Large intestine (tissue), 3 donors: ENCODE results near the gene IHH. TPM values are rescaled to one million over a fixed set of nuclear protein-coding genes. Genes with fewer than 3 reads are reported as not detected.

Source experiments
- DNase-seq, 2 donors: peaks; one replicate each; pipeline versions ENCODE4 v3.0.0 to v3.0.0-alpha.2; 2013
- H3K27ac ChIP-seq: one replicate; pipeline ENCODE4 v1.5.1; 2013; ENCODE audit warnings: low read length
- H3K27me3 ChIP-seq: 2 replicates; pipeline ENCODE4 v1.6.1; 2013; ENCODE audit warnings: low read length; ENCODE audit not compliant: control insufficient read depth, insufficient read depth
- H3K36me3 ChIP-seq: 2 replicates; pipeline ENCODE4 v1.6.1; 2013; ENCODE audit warnings: low read length; ENCODE audit not compliant: control insufficient read depth, insufficient read depth
- H3K4me1 ChIP-seq: one replicate; pipeline ENCODE4 v1.6.1; 2013; ENCODE audit warnings: low read length; ENCODE audit not compliant: control insufficient read depth, insufficient read depth
- H3K4me3 ChIP-seq: one replicate; pipeline ENCODE4 v1.5.1; 2013; ENCODE audit warnings: low read length
- H3K9me3 ChIP-seq: one replicate; pipeline ENCODE4 v1.6.1; 2013; ENCODE audit warnings: mild to moderate bottlenecking, low read depth, low read length, moderate library complexity; ENCODE audit not compliant: control insufficient read depth
- WGBS: methylation state at CpG from one replicate; pipeline ENCODE4 v1.1.5; 2013; ENCODE audit warnings: low lambda C conversion rate; ENCODE audit not compliant: insufficient coverage; 5-methylcytosine and 5-hydroxymethylcytosine counted together
- polyA plus RNA-seq: library from polyadenylated mRNA; unstranded; fragments of 120-200 nt; gene quantifications from one replicate; pipeline ENCODE4 v1.2.1, GENCODE V29; 2013

Gene IHH
- polyA plus RNA-seq, 1 donor, result 68.4 TPM

DNA sequence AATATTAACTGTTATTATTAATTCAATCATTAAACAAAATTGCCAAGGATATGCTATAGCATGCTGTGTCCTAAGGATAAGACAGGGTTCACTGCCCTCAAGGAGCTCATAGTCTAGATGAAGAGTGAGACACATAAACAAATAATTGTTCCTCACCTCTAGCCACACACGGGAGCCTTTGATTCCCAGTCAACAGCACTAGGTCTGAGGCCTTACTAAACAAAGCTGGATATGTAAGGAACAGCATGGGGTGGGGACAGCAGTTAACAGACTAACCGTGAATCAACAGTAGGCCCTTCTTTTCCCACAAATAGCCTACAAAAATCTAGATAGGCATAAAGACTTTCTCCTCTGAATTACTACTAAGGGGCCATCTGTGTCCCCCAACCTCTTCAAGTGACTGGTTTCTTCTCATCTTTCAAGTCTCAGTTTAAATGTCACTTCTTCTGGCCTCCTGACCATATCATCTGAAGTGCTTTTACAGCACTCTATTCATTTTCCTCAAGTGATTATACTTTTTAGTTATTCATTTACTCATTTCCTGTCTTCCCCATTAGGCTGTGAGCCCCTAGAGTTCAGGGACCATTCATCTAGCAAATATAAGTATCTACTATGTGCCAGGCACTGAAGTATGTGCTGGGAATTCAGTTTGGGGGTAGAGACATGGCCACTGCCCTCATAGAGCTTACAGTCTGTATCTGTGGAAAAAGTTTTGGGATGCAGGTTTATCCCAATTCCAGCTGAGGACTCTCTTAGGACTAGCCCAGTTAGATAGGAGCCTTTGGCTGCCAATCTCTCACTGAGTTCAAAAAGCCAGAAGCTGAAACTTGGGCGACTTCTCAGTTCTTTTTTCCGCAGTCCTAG lies 29.9 kb upstream of the IHH start:
- Histone ChIP-seq H3K27ac (peak overlapping the region; percentile 26), H3K27me3 (no peaks in the 10 kb centered on the region), H3K9me3 (no peaks in the 10 kb centered on the region), H3K4me1 (peaks cover 16% of the 10 kb centered on the region), H3K4me3 (no peak overlapping the region), H3K36me3 (peaks cover 5% of the 10 kb centered on the region)
- peak in 1 of 2 donors; percentile 71 for DNase-seq
- WGBS, result 100% methylated on average over 1 of the region's 4 CpGs

DNA sequence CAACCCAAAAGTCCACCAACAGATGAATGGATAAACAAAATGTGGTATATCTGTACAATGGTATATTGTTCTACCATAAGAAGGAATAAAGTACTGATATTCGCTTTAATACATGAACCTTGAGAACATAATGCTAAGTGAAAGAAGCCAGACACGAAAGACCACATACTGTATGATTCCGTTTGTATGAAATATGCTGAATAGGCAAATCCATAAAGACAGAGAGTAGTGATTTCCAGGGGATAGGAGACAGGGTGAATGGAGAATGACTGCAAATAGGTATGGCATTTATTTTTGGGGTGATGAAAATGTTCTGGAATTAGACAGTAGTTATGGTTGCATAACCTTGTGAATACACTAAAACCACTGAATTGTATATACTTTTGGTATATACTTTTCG lies 28.6 kb upstream of the IHH start:
- no peak for DNase-seq
- no peaks in the 10 kb centered on the region for H3K36me3 ChIP-seq
- peaks cover 17% of the 10 kb centered on the region for H3K4me1 ChIP-seq
- no peak overlapping the region for H3K4me3 ChIP-seq
- no CpG with 5 or more reads among the region's 4 CpGs for WGBS
- no peak overlapping the region for H3K27ac ChIP-seq
- H3K9me3 ChIP-seq, result no peaks in the 10 kb centered on the region
- H3K27me3 ChIP-seq, result no peaks in the 10 kb centered on the region

DNA sequence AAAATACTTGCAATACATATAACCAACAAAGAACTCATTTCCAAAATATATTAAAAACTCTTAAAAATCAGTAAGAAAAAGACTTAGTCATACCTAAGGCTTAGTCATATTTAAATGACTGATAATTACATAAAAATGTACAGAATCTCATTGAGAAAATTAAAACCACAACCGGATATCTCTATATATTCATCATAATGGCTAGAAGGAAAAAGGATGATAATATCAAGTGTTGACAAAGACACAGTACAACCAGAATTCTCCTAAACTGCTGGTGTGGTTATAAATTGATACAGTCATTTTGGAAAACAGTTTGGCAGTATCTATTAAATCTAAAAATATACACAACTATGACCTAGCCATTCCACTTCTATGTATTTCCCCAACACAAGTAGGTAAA lies 27.1 kb upstream of the IHH start:
- DNase-seq, result no peak
- Histone ChIP-seq H3K27ac (no peak overlapping the region), H3K27me3 (no peaks in the 10 kb centered on the region), H3K4me1 (peaks cover 19% of the 10 kb centered on the region), H3K9me3 (no peaks in the 10 kb centered on the region), H3K4me3 (no peak overlapping the region), H3K36me3 (no peaks in the 10 kb centered on the region)
- 100% methylated on average over 1 of the region's 1 CpG for WGBS

DNA sequence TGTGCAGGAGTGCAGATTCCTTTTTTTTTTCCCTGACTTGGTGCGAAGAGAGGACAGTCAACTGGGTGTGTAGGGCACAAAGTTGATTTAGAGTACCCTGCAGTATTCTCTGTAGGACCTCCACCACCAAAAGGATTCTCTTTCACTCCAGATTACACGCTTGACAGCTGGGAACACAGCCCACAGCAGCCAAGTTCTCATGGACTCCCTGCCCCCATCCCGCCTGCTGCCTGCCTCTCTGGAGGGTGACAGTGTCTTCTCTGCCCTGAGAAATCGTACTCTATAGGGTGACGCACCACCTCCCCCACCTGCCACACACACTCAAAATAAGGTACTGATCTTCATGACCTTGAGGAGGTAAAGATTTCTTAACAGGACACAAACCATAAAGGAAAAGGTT lies 26.6 kb upstream of the IHH start:
- 50% methylated on average over 1 of the region's 5 CpGs for WGBS
- H3K4me3 ChIP-seq, result no peak overlapping the region
- H3K27me3 ChIP-seq, result no peaks in the 10 kb centered on the region
- H3K27ac ChIP-seq, result no peak overlapping the region
- H3K4me1 ChIP-seq, result peaks cover 24% of the 10 kb centered on the region
- H3K9me3 ChIP-seq, result no peaks in the 10 kb centered on the region
- H3K36me3 ChIP-seq, result no peaks in the 10 kb centered on the region
- DNase-seq, result no peak

DNA sequence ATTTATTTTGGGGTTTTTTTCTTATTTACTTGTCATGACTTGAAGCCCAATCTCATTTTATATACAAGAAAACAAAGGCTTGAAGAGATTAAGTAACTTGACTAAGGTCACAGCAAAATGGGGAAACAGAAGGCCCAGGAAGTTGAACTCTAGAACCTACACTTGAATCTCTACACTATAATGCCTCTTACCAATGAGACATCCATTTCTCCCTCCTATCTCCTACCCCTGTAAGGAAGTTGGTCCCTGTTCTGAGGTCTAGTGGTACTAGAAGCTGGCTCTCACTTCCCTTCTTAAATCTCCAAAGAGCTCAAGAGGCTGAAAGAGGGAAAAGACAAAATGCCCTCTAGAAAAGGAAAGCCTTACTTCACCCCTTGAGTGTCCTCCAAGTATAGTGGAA lies 25.5 kb upstream of the IHH start:
- Histone ChIP-seq H3K27me3 (no peaks in the 10 kb centered on the region), H3K4me1 (peaks cover 35% of the 10 kb centered on the region), H3K27ac (no peak overlapping the region), H3K9me3 (no peaks in the 10 kb centered on the region), H3K36me3 (no peaks in the 10 kb centered on the region), H3K4me3 (no peak overlapping the region)
- DNase-seq, result no peak

DNA sequence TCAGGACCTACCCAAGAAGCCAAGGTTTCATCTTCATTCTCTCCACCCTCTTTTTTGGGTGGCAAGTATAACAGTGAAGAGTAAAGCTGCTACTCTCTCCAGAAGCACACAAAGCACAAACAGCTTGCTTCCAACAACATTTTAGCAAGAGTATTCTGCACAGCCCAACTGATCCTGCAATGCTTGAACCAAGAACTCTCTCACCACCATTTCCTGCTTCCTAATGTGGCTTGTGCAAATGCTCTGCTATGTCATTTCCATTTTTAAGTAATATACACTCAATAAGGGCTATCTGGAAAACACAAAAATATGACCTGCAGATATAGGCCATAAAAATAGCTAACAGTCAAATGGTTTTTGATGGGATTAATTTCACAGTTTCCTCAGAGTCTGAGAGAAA lies 24.1 kb upstream of the IHH start:
- Histone ChIP-seq H3K4me3 (no peak overlapping the region), H3K9me3 (no peaks in the 10 kb centered on the region), H3K36me3 (no peaks in the 10 kb centered on the region), H3K27ac (no peak overlapping the region), H3K4me1 (peaks cover 35% of the 10 kb centered on the region), H3K27me3 (no peaks in the 10 kb centered on the region)
- DNase-seq, result no peak

DNA sequence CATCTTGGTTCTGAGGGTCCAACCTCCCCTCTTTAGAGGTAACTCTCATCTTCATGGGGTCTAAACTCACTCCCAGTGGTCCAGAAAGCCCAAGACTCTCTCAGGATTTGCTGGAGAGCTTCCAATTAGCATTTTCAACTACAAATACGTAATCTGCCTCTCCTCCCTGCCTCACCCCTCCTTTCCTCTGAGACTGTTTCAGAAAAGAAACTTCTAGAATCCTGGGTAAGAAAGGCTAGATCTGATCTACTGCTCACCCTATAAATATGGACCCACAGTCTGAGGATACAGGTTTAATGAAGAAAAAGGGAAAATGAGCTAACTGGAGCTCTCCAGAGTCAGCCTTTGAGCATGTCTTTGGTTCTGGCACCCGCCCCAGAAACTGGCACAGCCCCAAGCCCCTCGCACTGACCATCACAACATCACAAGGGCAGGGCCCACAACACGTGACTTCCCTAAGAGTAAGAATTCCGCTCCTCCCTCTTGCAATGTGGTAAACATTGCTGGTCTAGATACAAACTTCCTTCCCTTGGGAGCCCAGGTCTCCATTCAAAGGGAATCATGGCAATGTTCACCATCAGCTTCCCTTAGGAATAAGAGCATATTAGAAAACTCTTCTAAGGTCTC lies 21.7 kb upstream of the IHH start:
- Histone ChIP-seq H3K27ac (peak overlapping the region; percentile 89), H3K9me3 (no peaks in the 10 kb centered on the region), H3K4me3 (no peak overlapping the region), H3K27me3 (no peaks in the 10 kb centered on the region), H3K36me3 (peaks cover 6% of the 10 kb centered on the region), H3K4me1 (peaks cover 55% of the 10 kb centered on the region)
- DNase-seq, result no peak
- 20% methylated on average over 1 of the region's 5 CpGs for WGBS

DNA sequence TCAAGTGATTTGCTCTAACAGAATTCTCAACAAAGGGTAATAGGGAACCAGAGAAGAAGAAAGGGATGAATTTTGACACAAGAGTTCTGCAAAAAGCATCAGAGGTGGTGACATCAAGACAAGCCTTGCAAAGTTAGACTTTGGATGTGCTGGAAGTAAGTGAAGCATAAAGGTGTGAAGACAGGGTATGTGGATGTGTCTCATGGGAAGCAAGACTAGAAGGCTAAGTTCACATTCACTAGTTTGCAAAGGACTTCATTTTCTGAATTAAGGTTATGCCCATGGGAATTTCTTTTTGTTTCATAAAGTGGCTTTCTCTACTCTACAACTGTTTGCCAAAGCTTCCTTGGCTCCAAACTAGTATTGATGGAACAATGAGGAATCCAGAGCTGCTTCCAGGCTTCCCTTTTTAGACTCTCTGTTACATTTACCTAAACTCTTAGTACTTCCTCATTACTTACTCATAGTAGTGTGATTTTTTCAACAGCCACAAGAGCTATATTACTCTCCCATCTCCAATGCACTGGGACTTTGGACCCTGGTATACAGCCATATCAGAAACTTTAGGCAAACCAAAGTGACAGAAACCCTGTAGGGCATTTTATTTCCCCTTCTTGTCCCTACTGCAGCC lies 21.1 kb upstream of the IHH start:
- H3K27ac ChIP-seq, result peak overlapping the region; percentile 89
- no peak overlapping the region for H3K4me3 ChIP-seq
- peak; percentile 74 to 92 for DNase-seq
- H3K9me3 ChIP-seq, result no peaks in the 10 kb centered on the region
- peaks cover 55% of the 10 kb centered on the region for H3K4me1 ChIP-seq
- peaks cover 12% of the 10 kb centered on the region for H3K36me3 ChIP-seq
- H3K27me3 ChIP-seq, result no peaks in the 10 kb centered on the region

DNA sequence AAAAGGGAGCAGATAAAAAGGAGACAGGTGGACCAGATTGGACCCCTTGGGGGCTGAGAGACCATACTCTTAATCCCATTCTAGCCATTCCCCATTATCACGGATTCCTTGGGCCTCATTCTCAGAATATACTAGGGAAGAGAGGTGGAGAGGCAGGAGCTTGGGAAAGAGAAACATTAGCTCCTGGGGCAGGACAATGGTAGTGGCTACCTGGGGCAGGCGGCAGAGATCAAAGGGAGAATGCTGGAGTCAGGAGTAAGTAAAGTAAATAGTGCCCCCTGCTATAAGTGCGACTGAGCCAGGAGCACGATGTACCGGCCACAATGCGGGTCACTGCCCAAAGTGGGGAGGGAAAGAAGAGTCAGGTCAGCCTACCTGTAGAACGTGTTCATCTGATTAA lies 20.4 kb upstream of the IHH start:
- DNase-seq, result peak in 1 of 2 donors; percentile 43
- WGBS, result 40% methylated on average over 1 of the region's 7 CpGs
- Histone ChIP-seq H3K4me1 (peaks cover 55% of the 10 kb centered on the region), H3K9me3 (no peaks in the 10 kb centered on the region), H3K4me3 (no peak overlapping the region), H3K27ac (peak overlapping the region; percentile 89), H3K36me3 (peaks cover 19% of the 10 kb centered on the region), H3K27me3 (no peaks in the 10 kb centered on the region)

DNA sequence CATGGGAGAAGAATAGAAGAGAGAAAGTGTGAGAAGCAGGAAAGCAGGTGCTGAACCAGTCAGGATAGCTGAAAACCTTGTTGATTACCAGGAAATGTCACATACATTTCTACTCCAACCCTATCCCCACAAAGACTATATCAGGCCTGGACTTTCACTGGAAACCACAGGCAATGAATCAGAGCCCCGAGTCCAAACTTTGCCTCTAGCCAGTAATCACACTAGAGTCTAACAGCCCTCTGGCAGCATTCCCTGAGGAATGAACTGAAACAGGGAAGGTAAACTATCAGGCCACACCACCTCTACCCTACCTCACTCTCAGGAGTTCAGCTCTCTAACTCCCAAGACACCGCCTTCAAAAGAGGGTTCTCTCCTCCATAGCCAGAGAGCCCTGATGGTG lies 18.7 kb upstream of the IHH start:
- H3K27me3 ChIP-seq, result no peaks in the 10 kb centered on the region
- H3K36me3 ChIP-seq, result peaks cover 30% of the 10 kb centered on the region
- no peak overlapping the region for H3K4me3 ChIP-seq
- no CpG with 5 or more reads among the region's 2 CpGs for WGBS
- no peaks in the 10 kb centered on the region for H3K9me3 ChIP-seq
- DNase-seq, result peak; percentile 79 to 92
- H3K27ac ChIP-seq, result peak overlapping the region; percentile 84
- H3K4me1 ChIP-seq, result peaks cover 51% of the 10 kb centered on the region
